ENCODE measurements around the gene TNKS1BP1.

TNKS1BP1 gene

GRCh38 chr11:57279116-57279515, 45.6 kb downstream of the TNKS1BP1 start:
- DNase-seq, result no peak

- no peak for DNase-seq
Observed at GRCh38 chr11:57278721-57279095, 46.0 kb downstream of the TNKS1BP1 start.

- no peak for DNase-seq
Observed at GRCh38 chr11:57277845-57278720, 46.7 kb downstream of the TNKS1BP1 start.

GRCh38 chr11:57276971-57277675, 47.6 kb downstream of the TNKS1BP1 start:
- DNase-seq, result no peak

- no peak for DNase-seq
Observed at GRCh38 chr11:57276169-57276970, 48.4 kb downstream of the TNKS1BP1 start.

GRCh38 chr11:57275582-57275981, 49.2 kb downstream of the TNKS1BP1 start:
- DNase-seq, result no peak

GRCh38 chr11:57274904-57275498, 49.8 kb downstream of the TNKS1BP1 start:
- DNase-seq, result no peak

- DNase-seq, result no peak
Observed at GRCh38 chr11:57273448-57274058, 51.2 kb downstream of the TNKS1BP1 start.

GRCh38 chr11:57269571-57270021, 55.2 kb downstream of the TNKS1BP1 start:
- no peak for DNase-seq

- no peak for DNase-seq
Observed at GRCh38 chr11:57266157-57266556, 58.6 kb downstream of the TNKS1BP1 start.

- no peak for DNase-seq
Observed at GRCh38 chr11:57263351-57263750, 61.4 kb downstream of the TNKS1BP1 start.

GRCh38 chr11:57262157-57262556, 62.6 kb downstream of the TNKS1BP1 start:
- DNase-seq, result no peak

- DNase-seq, result no peak
Observed at GRCh38 chr11:57260937-57261783, 63.6 kb downstream of the TNKS1BP1 start.

GRCh38 chr11:57256119-57256518, 68.6 kb downstream of the TNKS1BP1 start:
- no peak for DNase-seq

- DNase-seq, result no peak
Observed at GRCh38 chr11:57255618-57256017, 69.1 kb downstream of the TNKS1BP1 start.

- no peak for DNase-seq
Observed at GRCh38 chr11:57254631-57255030, 70.1 kb downstream of the TNKS1BP1 start.

GRCh38 chr11:57251491-57252104, 73.2 kb downstream of the TNKS1BP1 start:
- DNase-seq, result no peak

GRCh38 chr11:57251037-57251436, 73.7 kb downstream of the TNKS1BP1 start:
- DNase-seq, result no peak

Measured in GF-D8 (cell line).